DMS153 treated with DMSO at 0.1 percent for 48 hours (cell line): ENCODE results near the gene CBLB.
"Not testable (repeated sequence)": the region's sequence is repeated elsewhere in the genome, so short reads cannot be mapped to it uniquely, and the experiment has no call there.

ENCODE experiments used
- DNase-seq: peaks from one replicate; lab custom pipeline; 2025; ENCODE audit not compliant: unreplicated experiment; lab: John Stamatoyannopoulos, UW

Gene CBLB

DNA sequence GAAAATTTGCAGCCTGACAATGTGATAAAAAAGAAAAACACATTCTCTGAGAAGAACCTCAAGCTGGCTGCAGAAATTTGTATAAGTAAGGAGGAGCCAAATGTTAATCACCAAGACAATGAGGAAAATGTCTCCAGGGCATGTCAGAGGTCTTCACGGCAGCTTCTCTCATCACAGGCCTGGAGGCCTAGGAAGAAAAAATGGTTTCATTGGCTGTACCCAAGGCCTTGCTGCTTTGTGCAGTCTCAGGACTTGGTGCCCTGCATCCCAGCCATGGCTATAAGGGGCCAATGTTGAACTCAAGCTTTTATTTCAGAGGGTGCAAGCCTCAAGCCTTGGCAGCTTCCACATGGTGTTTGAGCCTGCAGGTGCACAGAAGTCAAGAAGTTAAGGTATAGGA lies 106.6 kb downstream of the CBLB start:
- not testable (repeated sequence) for DNase-seq

DNA sequence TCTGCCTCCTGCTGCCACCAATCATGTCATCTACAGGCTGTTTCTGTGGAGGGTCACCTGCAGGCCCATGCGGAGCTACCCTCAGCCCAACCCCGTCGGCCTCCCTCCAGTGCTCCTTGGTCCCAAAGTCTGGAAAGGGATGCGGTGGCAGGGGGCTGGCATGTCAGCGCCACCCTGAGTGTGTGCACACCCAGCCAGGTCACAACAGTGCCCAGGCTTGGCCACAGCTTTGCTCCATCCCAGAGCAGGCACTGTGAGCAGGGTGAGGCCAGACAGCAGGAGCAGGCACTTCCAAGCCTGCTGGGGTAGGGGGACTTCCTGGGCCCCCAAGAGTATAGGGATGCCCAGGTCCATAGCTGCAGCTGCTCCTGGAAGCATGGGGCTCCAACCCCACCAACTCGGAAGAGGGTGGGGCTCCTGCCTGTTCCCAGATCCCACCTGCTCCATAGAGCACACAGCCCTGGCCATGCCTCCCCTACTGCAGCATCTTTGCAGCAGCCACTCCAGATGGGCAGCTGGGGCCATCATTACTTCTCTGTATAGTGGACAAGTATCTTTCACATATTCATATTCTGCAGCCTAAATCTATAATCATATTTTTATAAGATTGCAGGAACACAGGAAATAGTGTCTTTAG lies 109.3 kb downstream of the CBLB start:
- DNase-seq: no peak

DNA sequence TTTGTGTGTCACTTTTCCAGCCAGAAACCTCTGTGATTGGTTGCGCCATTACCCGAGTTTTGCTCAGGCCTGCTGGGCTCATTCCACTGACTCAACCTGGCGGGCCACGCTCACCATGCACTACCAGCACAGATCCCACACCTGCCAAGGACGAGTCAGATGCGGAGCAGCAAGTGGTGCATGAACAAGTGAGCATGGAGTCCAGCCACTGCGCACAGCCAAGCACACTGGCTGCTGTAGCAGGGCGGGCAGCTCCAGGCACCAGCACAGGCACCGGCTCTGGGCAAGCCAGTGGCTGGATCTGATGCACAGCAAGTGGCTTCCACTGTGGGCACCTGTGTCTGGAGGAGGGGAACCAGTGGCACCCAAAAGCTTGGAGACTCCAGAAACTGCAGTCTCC lies 110.4 kb downstream of the CBLB start:
- no peak for DNase-seq

DNA sequence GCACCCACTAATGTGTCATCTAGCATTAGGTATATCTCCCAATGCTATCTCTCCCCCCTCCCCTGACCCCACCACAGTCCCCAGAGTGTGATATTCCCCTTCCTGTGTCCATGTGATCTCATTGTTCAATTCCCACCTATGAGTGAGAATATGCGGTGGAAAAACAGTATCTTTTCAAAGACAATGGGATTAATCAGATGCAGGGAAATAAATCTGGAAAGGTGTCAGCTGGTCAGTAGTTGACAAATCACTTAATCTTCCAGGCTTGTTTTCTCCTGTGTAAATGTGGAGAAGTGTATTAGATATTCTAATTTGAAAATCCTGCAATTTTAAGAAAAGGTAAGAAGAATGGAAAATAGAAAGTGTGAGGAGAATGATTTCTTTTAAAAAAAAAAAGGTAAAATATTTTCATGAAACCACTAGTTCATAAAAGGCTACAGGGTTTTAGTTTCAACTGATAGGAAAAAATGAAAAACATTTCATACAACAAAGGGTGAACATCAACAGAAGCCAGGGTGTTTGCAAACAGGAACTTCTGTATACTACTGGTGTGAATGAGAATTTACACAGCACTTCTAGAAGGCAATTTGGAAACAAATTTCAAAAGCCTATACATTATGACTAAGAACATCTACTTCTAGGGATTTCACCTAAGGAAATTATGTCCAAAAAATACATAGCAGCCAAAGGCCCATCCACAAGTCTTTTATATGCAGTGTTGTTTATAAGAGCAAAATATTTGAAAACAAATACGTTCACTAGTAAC lies 113.5 kb downstream of the CBLB start:
- no peak for DNase-seq

DNA sequence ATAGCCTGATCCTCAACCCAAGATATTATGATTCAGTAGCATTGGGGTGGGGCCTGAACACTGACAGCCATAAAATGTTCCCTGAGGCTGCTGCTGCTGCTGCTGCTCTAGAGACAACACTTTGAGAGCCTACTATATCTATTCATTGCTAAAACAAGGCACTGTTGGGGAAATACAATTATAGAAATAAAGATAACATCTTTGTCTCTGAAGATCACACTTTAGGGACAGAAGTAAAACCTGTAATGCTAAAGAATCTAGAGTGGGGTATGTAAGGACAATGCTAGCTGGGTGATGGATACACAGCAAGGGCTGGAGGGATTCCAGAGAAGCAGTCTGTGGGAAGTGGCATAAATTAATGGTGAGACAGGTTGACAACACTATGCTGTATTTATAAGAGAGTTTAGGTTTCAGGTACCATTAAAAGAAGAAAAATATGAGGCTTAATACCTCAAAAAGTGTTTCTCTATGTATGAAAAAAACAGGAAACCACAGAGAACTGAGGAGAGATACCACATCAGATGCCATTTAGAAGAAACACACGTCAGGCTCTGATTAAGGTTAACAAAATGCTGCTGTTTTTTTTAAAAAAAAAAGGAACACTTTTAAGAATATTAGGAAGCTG lies 115.9 kb downstream of the CBLB start:
- DNase-seq: no peak

DNA sequence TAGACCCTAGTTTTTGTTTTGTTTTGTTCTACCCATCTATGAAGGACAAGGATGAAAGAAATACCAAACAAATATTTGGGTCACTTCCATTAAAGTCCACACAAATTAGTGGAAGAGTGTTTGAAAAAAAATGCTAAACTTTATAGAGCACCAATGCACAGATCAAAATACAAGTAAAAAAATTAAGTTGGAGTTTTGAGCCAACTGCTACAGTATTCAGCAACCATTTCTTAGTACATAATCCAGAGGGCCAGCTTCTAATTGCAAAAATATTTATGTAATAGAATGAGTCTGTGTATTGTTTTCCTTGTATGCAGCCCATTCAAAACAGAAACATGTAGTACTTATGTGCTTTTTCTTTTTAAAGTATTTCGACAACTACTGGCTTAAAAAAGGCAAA lies 121.1 kb downstream of the CBLB start:
- DNase-seq: no peak

DNA sequence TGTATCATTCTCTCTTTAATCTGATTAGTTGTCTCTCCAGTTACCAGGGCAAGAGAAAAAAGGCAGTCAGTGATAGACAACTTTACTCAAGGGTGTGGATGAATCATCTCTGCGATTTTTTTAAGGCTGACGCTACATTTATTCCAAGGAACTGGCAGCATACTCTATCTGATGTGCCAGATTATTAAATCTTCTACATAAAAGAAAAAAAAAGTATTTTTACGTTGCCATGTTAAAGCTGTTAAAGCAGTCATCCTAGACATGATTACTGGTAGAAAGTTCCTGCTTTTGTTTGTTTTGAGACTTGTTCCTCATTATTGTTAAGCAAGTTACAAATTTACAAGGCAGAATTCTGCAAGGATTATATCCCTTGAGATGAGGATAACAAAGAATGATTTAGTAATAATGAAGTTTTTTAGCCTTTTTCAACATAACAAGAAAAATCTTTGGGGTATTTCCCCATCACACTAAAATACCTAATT lies 121.7 kb downstream of the CBLB start:
- no peak for DNase-seq

DNA sequence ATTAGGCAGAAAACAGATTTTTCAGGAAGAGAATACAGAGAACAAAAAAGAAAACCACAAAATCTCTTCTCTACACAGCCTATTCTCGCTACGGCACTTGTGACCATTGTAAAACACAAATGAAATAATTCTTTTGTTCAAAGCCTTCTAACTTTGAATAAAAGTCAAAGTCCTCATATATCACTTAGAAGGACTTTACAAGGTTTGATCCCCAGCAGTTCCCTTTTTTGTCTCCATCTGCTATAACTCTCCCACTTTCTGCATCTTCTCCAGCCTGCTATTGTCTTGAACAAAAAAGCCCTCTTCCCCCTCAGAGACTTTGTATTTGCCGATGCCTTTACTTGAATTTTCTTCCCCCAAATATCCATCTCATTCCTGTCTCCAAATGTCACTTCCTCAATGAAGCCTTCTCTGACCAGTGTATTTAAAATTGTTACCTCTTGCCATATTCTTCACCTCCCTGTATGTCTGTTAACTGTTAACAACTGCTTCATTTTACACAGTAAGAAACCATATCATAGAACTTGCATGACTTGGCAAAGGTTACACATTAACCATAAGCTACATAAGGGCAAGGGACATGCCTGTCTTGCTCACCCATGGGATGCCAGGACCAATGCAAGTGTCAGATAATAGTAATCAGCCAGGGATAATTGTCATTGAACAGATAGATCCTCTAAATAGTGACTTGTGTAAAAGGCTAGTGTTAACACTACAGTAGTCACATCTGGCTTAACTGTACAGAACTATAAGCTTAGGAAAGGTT lies 122.4 kb downstream of the CBLB start:
- DNase-seq: no peak

DNA sequence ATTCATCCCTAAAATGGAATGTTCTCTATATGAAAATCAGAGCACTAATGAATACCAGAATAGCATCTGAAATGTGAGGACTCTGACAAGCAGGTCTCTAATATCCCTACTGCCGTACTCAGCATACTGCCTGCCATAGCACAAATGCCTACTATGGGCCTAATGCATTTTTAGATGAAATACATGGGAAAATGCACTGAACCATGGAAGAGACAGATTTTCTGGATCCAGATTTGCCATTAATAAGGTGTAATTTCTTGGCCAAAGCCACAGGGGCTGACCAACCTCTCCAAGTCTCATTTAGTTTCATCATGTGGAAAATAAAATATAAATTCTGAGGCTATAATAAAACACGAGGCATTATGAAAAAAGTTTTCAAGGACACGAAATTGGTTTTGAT lies 123.8 kb downstream of the CBLB start:
- DNase-seq: no peak

DNA sequence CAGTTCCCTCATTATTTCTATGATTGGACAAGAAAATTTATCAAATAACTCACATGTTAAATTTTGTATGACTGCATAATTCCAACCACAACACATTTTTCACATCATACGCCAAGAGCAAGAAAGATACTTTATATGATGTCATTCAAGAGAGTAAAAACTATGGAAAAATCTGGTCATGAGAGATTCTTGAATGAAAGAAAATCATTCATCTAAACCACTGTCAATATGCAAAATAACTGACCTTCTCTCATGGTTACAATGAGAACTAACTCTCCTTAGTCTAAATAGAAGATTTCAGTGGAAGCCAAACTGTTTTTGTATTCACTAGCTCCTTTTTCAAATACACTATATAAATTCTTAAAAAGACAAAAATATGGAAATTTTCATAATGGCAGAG lies 124.6 kb downstream of the CBLB start:
- DNase-seq: no peak

DNA sequence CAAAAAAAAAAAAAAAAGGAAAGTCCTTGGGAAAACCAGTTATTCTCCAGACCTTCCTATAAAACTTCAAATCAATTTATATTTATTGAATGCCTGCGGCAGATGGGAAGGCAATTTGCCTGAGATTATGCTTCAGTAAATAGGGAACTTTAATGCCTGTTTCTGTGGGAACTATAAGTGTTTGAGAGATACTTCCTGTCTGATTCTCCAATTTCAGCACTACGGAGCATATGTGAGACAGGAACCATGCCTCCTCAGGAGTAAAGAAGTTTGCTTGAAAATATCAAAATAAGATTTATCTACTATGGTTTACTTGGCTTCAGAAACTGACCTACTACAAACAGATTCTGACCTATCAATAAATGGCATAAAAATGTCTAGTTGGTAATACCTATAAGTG lies 135.5 kb downstream of the CBLB start:
- DNase-seq: no peak

DNA sequence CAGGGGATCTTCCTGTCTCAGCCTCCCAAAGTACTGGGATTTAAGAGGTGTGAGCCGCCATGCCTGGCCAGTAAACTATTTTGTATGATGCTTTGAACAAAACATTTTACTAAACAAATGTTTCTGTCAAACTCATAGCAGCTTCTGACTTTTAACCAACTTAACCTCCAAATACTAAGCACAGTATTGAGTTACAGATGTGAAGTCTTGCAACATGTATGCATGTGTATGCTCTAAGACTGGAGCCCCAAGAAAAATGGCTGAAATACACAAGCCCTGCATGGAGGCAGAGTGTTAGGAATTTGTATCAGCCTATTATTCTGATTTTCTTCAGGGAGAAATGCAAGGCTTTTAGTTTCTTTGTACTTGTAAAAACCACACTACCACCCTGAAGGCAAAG lies 137.1 kb downstream of the CBLB start:
- DNase-seq: no peak

DNA sequence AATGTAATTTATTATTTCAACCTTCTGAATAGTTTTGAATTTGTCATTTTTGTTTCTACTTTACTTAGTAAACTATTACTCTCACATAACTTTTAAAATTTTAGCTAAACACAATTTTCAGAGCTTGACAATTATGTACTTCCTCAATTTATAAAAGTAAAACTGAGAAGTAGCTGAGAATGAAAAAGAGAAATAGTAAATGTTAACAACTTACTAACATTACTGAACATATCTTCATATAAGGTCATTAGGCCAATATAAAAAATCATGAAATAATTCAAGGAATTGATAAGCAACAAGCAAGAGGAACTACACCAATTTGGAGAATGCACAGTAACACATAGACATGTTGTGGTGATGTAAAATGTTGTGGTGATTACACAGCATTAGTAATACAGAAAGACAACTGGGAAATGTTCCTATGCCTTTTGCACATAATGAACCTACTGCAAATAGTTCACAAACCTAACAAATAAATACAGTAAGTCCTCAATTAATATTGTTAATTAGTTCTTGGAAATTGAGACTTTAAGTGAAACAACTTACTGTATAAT lies 137.9 kb downstream of the CBLB start:
- DNase-seq: no peak

DNA sequence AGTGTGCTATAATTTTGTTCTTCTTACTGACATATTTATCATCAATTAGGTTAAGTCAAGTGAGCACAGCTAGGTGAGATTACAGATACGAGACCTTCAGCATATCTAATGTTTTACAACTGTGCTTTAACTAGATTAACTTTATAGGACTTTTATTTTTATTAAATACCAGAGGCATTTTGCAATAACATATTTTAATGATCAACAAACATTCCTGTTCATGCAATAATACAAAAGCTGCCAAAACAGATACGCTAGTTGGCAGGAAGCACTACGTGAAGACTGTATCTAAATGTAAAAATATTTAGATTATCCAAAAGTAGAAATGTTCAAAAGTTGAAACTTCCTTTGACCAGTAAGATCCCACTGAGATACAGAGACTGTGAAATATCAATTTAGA lies 139.1 kb downstream of the CBLB start:
- no peak for DNase-seq

DNA sequence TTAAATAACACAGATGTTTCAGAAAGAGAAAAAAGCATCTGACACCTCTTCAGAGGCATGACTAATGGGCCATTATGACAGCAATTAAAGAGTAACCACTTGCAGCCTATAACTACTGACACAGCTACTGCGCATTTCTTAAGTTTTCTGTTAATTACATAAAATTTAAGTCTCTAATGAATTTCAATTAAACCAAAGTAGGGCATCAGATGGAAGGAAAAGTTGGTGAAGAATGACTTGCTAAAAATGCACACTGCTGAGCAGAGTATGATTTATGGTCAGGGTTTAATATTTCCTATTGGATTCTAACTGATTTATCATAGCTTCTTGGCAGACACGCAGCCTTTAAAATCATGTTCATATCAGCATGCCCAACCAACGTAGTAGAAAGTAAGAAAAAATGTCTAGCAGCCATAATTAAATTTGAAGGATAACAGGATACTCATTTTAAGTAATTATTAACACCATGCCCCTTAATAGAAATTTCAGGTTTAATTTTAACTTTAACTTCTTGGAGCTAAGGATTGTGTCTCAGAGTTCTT lies 140.0 kb downstream of the CBLB start:
- DNase-seq: no peak

DNA sequence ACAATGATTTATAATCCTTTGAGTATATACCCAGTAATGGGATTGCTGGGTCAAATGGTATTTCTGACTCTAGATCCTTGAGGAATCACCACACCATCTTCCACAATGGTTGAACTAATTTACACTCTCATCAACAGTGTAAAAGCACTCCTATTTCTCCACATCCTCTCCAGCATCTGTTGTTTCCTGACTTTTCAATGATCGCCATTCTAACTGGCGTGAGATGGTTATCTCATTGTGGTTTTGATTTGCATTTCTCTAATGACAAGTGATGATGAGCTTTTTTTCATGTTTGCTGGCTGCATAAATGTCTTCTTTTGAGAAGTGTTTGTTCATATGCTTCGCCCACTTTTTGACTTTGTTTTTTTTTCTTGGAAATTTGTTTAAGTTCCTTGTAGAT lies 141.8 kb downstream of the CBLB start:
- DNase-seq: not testable (repeated sequence)

DNA sequence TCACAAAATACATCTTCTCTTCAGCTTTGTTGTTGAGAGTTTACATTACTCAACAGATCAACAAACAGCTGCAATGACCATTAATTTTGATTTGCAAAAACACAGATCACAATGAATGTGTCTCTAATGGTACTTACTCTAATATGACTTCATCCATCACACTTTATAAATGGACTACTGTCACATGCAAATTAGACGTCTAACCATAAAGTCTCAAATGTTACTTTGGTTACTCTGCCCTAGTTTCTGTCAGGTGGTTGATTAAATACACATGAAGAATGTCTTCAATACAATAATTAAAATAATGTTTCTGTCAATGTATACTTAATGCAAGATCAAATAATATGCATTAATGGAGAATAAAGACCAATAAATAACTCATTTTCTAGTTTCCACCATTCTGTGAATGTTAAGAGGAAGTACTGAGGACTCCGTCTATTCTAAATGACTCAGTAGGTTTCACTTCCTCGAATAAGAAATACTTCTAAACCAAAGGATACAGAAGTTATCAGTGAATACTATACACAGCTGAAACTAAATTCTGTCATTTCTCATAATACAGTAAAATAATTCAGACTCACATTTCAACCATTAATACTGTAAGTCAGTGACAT lies 145.8 kb downstream of the CBLB start:
- no peak for DNase-seq

DNA sequence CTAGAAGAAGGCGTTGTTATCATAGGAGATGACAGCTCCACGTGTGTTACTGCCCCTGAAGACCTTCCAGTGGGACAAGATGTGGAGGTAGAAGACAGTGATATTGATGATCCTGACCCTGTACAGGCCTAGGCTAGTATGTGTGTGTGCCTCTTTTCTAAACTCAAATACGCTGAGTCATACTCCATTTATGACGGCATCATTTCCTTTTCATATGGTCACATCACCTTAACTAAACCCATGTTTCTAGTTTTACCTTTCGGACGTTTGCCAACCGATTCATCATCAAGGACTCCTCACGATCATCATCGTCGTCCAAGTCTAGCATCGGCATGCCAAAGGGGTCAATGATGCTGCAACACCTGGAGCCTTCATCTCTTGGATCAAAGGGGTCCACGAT lies 149.0 kb downstream of the CBLB start:
- no peak for DNase-seq

DNA sequence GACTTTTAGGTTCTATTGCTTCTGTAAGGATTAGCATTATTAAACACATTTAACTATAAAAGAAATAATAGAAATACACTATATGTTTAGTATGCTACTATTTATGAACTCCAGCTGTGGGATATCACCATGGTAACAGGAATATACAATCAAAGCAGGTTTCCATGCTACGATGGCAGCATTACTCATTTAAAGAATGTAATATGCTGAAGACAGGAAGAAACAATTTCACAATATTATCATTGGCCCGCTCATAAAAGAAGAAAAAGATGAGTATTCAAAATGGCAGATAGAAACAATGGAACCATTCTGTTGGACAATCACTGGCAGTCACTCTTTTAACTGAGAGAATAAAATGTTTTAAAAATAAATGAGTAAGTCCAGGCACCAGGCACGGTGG lies 153.4 kb downstream of the CBLB start:
- no peak for DNase-seq

DNA sequence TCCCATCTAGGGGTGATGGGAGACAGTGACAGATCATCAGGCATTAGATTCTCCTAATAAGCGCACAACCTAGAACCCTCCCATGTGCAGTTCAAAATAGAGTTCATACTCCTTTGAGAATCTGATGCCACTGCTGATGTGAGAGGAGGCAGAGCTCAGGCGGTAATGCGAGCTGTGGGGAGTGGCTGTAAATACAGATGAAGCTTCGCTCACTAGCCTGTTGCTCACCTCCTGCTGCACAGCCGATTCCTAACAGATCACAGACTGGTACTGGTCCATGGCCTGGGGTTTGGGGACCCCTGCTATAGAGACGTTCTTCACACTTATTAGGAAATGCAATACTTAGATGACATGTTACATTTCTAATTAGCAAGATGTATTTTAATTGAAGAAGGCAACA lies 154.4 kb downstream of the CBLB start:
- no peak for DNase-seq

DNA sequence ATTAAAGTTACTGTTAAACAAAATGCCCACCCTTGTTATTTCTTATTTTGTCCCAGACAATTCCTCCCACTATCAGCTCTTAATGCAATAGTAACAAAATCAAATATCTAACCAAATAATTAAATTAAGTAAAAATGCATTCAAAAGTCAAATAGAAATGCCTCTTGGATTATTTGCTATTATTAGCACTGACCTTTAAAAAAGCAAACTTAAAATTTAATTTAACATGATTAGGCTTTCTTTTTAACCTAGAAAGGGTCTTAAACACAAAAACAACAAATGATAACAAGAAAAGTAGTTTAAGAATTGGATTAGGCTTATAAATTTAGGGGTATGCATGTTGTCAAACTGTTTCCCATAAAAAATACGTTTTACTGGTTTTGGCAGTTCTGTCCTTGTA lies 159.8 kb downstream of the CBLB start:
- DNase-seq: no peak
